MM.1S (cell line): Measurements from ENCODE around the gene ARHGAP25.

ENCODE experiments used
- DNase-seq: peaks from one replicate; pipeline ENCODE4 v3.0.0-alpha.2; 2015
- H2AFZ ChIP-seq: fragments of 300-600 bp; sonication (generic); 2 replicates; pipeline ENCODE4 v1.6.0; 2016; ENCODE audit warnings: antibody characterized with exemption, low read length
- H3F3A ChIP-seq: fragments of 300-600 bp; sonication (generic); 2 replicates; pipeline ENCODE4 v1.6.1; 2016; ENCODE audit warnings: mild to moderate bottlenecking, antibody characterized with exemption, low read length, moderate library complexity, mixed read lengths; ENCODE audit not compliant: insufficient read depth
- H3K27ac ChIP-seq: fragments of 300-600 bp; sonication (generic); 2 replicates; pipeline ENCODE4 v1.5.1; 2016; ENCODE audit warnings: mild to moderate bottlenecking, low read length
- H3K27me3 ChIP-seq: fragments of 300-600 bp; sonication (generic); replicated peaks from 2 replicates; pipeline ENCODE4 v1.6.0; 2016; ENCODE audit warnings: low read length; ENCODE audit not compliant: insufficient read depth
- H3K36me3 ChIP-seq: fragments of 300-600 bp; sonication (generic); replicated peaks from 2 replicates; pipeline ENCODE4 v1.6.1; 2016; ENCODE audit warnings: mild to moderate bottlenecking, low read length, mixed read lengths; ENCODE audit not compliant: insufficient read depth
- H3K4me1 ChIP-seq: fragments of 300-600 bp; sonication (generic); 2 replicates; pipeline ENCODE4 v1.6.1; 2016; ENCODE audit warnings: low read length, mixed read lengths
- H3K4me2 ChIP-seq: fragments of 300-600 bp; sonication (generic); 2 replicates; pipeline ENCODE4 v1.6.0; 2016; ENCODE audit warnings: low read depth, low read length
- H3K4me3 ChIP-seq: fragments of 300-600 bp; sonication (generic); 2 replicates; pipeline ENCODE4 v1.5.1; 2016; ENCODE audit warnings: low read length, mixed read lengths
- H3K79me2 ChIP-seq: fragments of 300-600 bp; sonication (generic); 2 replicates; pipeline ENCODE4 v1.6.1; 2016; ENCODE audit warnings: mixed run types, low read length, mixed read lengths
- H3K9ac ChIP-seq: fragments of 300-600 bp; sonication (generic); 2 replicates; pipeline ENCODE4 v1.6.1; 2016; ENCODE audit warnings: low read length, mixed read lengths
- H3K9me2 ChIP-seq: fragments of 300-600 bp; sonication (generic); replicated peaks from 2 replicates; pipeline ENCODE4 v1.6.1; 2016; ENCODE audit warnings: mild to moderate bottlenecking, low read length, mixed read lengths; ENCODE audit not compliant: insufficient read depth
- H3K9me3 ChIP-seq: fragments of 300-600 bp; sonication (generic); replicated peaks from 2 replicates; pipeline ENCODE4 v1.6.1; 2016; ENCODE audit warnings: mild to moderate bottlenecking, low read length, mixed read lengths; ENCODE audit not compliant: insufficient read depth
- H4K20me1 ChIP-seq: fragments of 300-600 bp; sonication (generic); 2 replicates; pipeline ENCODE4 v1.6.1; 2016; ENCODE audit warnings: mild to moderate bottlenecking, low read length, moderate library complexity, mixed read lengths; ENCODE audit not compliant: insufficient read depth
- CTCF ChIP-seq: fragments of 300-600 bp; sonication (generic); IDR thresholded peaks from 2 replicates; pipeline ENCODE4 v1.5.1; 2016; ENCODE audit warnings: antibody characterized with exemption, low read length, mixed read lengths
- EZH2 ChIP-seq: fragments of 300-600 bp; sonication (generic); optimal IDR thresholded peaks from 2 replicates; pipeline ENCODE3; 2017; ENCODE audit warnings: low read depth, mild to moderate bottlenecking, antibody characterized with exemption, low read length, mixed read lengths
- EZH2phosphoT487 ChIP-seq: fragments of 300-600 bp; sonication (generic); IDR thresholded peaks from 2 replicates; pipeline ENCODE4 v1.6.1; 2018; ENCODE audit warnings: antibody characterized with exemption, low read length

Gene ARHGAP25

GRCh38 chr2:68716604-68717304 is 17.9 kb upstream of the ARHGAP25 start:
- Histone ChIP-seq H3K9me2 (no peaks in the 10 kb centered on the region), H3F3A (peaks cover 14% of the 10 kb centered on the region)

GRCh38 chr2:68717305-68717661 is 17.3 kb upstream of the ARHGAP25 start:
- Histone ChIP-seq H3K27ac (no peak overlapping the region), H3K9me2 (no peaks in the 10 kb centered on the region), H3K79me2 (no peaks in the 10 kb centered on the region), H3K4me3 (no peak overlapping the region), H2AFZ (no peak overlapping the region), H3K9ac (no peak overlapping the region), H3K4me2 (no peak overlapping the region), H3K27me3 (no peaks in the 10 kb centered on the region), H4K20me1 (no peaks in the 10 kb centered on the region), H3K9me3 (no peaks in the 10 kb centered on the region), H3K36me3 (no peaks in the 10 kb centered on the region), H3K4me1 (peaks cover 50% of the 10 kb centered on the region), H3F3A (peaks cover 19% of the 10 kb centered on the region)
- TF ChIP-seq CTCF, result no peak
- no peak for TF ChIP-seq EZH2
- TF ChIP-seq EZH2phosphoT487, result no peak
- no peak for DNase-seq

More at GRCh38 chr2:68716604-68717304, 17.9 kb upstream of the ARHGAP25 start:
- H3K4me3 ChIP-seq, result no peak overlapping the region
- TF ChIP-seq EZH2phosphoT487, result no peak
- TF ChIP-seq CTCF, result no peak
- no peak for TF ChIP-seq EZH2
- H3K36me3 ChIP-seq, result no peaks in the 10 kb centered on the region
- no peak overlapping the region for H3K27ac ChIP-seq
- H3K9me3 ChIP-seq, result no peaks in the 10 kb centered on the region
- no peak overlapping the region for H3K9ac ChIP-seq
- 0 out of 2 replicates have a peak overlapping the region, but pooled peaks have one; percentile 72 for H2AFZ ChIP-seq
- no peak for DNase-seq
- no peaks in the 10 kb centered on the region for H3K27me3 ChIP-seq
- H3K79me2 ChIP-seq, result no peaks in the 10 kb centered on the region
- no peaks in the 10 kb centered on the region for H4K20me1 ChIP-seq
- H3K4me1 ChIP-seq, result peaks cover 45% of the 10 kb centered on the region
- H3K4me2 ChIP-seq, result no peak overlapping the region

- Histone ChIP-seq H3K9ac (no peak overlapping the region), H3K4me2 (no peak overlapping the region), H2AFZ (no peak overlapping the region), H3K79me2 (no peaks in the 10 kb centered on the region), H3K9me2 (no peaks in the 10 kb centered on the region), H3K4me1 (peaks cover 53% of the 10 kb centered on the region), H4K20me1 (no peaks in the 10 kb centered on the region), H3K4me3 (no peak overlapping the region), H3K27me3 (no peaks in the 10 kb centered on the region), H3K27ac (no peak overlapping the region), H3K36me3 (no peaks in the 10 kb centered on the region), H3K9me3 (no peaks in the 10 kb centered on the region), H3F3A (peaks cover 21% of the 10 kb centered on the region)
- TF ChIP-seq EZH2, result no peak
- TF ChIP-seq CTCF, result no peak
- no peak for TF ChIP-seq EZH2phosphoT487
- no peak for DNase-seq
These were observed 14.7 kb upstream of the ARHGAP25 start for GRCh38 chr2:68719912-68720311.
